A549 (cell line): ENCODE data around the gene APLP2. TPM values are rescaled to one million over a fixed set of nuclear protein-coding genes. Genes with fewer than 3 reads are reported as not detected.

Experiments
- ATAC-seq, 2 experiments: fragments of 200-7000 bp in 1 of 2; fragments of >200 bp in 1 of 2; cut with Nextera tagmentation in 1 of 2; cut with Tn5 transposase in 1 of 2; 3 replicates each; pipeline versions ENCODE4 v1.8.0 to v1.9.1; 2018 to 2020; ENCODE audit warnings: mild to moderate bottlenecking in 1 of 2, moderate library complexity in 1 of 2
- CTCF ChIA-PET: fragments of 300-600 bp; sonication (Branson Sonifier 250); formaldehyde crosslinking; extraction: SDS; loops from one replicate; lab custom pipeline; 2021; ENCODE audit warnings: antibody characterized with exemption, inconsistent platforms; lab: Yijun Ruan, JAX
- POLR2A ChIA-PET: fragments of 350-600 bp; formaldehyde crosslinking; extraction: SDS; loops from one replicate; lab custom pipeline; 2021; ENCODE audit warnings: antibody characterized with exemption, inconsistent platforms; lab: Yijun Ruan, JAX
- DNase-seq, 2 experiments: peaks; one replicate each; pipeline versions ENCODE4 v3.0.0 to v3.0.0-alpha.2; 2011 to 2016; ENCODE audit warnings: low read depth in 1 of 2, low spot score in 1 of 2
- FAIRE-seq: peaks from 2 replicates; lab custom pipeline; 2011; peaks lifted over from hg19 to GRCh38; lab: Jason Lieb, UNC
- H3K27ac ChIP-seq, 2 experiments: fragments of >200 bp; sonication (Bioruptor Twin); formaldehyde crosslinking; 3 replicates each; pipeline ENCODE4 v1.5.1; 2016 to 2017
- H3K4me1 ChIP-seq: fragments of >200 bp; sonication (Bioruptor Twin); formaldehyde crosslinking; 3 replicates; pipeline ENCODE4 v1.6.1; 2016
- H3K4me2 ChIP-seq: fragments of >200 bp; sonication (Bioruptor Twin); formaldehyde crosslinking; 3 replicates; pipeline ENCODE4 v1.6.1; 2016
- H3K4me3 ChIP-seq: fragments of >200 bp; sonication (Bioruptor Twin); formaldehyde crosslinking; 3 replicates; pipeline ENCODE4 v1.5.1; 2016
- H3K9me3 ChIP-seq: fragments of >200 bp; sonication (Bioruptor Twin); formaldehyde crosslinking; 3 replicates; pipeline ENCODE4 v1.6.1; 2016
- BHLHE40 ChIP-seq: IDR thresholded peaks from 2 replicates; pipeline ENCODE4 v1.6.1; 2012; ENCODE audit warnings: low read depth, low read length, inconsistent platforms
- CEBPB ChIP-seq, 2 experiments: fragments of >200 bp in 1 of 2; sonication (Bioruptor Twin) in 1 of 2; formaldehyde crosslinking in 1 of 2; IDR thresholded peaks; 2 replicates each; pipeline ENCODE4 v1.6.1; 2012 to 2016
- CHD2 ChIP-seq: fragments of 150-350 bp; IDR thresholded peaks from 2 replicates; pipeline ENCODE4 v1.6.1; 2014; ENCODE audit warnings: low read length; ENCODE audit not compliant: partially characterized antibody
- CTCF ChIP-seq: fragments of >200 bp; sonication (Bioruptor Twin); formaldehyde crosslinking; IDR thresholded peaks from 3 replicates; pipeline ENCODE4 v1.5.1; 2016
- EHMT2 ChIP-seq: fragments of 200-600 bp; sonication (generic); IDR thresholded peaks from 2 replicates; pipeline ENCODE4 v1.6.1; 2016; ENCODE audit warnings: antibody characterized with exemption, low read depth, mild to moderate bottlenecking, moderate library complexity
- FOXS1 ChIP-seq: fragments of 250-450 bp; sonication (Bioruptor Pico); IDR thresholded peaks from 2 replicates; pipeline ENCODE4 v1.5.0; 2020; ENCODE audit warnings: mild to moderate bottlenecking, moderate library complexity
- GATA3 ChIP-seq: IDR thresholded peaks from 2 replicates; pipeline ENCODE4 v1.6.1; 2012; ENCODE audit warnings: borderline replicate concordance
- HEYL ChIP-seq: fragments of 250-450 bp; sonication (Bioruptor Pico); IDR thresholded peaks from 2 replicates; pipeline ENCODE4 v1.8.0; 2021; ENCODE audit warnings: mild to moderate bottlenecking, moderate library complexity
- KDM1A ChIP-seq: fragments of 200-600 bp; sonication (generic); IDR thresholded peaks from 2 replicates; pipeline ENCODE4 v1.6.1; 2016; ENCODE audit warnings: low read depth, mild to moderate bottlenecking
- NPAS2 ChIP-seq: fragments of 250-450 bp; sonication (Bioruptor Pico); IDR thresholded peaks from 2 replicates; pipeline ENCODE4 v1.8.0; 2022; ENCODE audit warnings: mild to moderate bottlenecking, moderate library complexity, borderline replicate concordance
- PHF8 ChIP-seq: fragments of 200-600 bp; sonication (generic); IDR thresholded peaks from 2 replicates; pipeline ENCODE4 v1.6.1; 2016; ENCODE audit warnings: low read depth, mild to moderate bottlenecking, antibody characterized with exemption, moderate library complexity, borderline replicate concordance
- RCOR1 ChIP-seq: fragments of 150-350 bp; IDR thresholded peaks from 2 replicates; pipeline ENCODE4 v1.6.1; 2014; ENCODE audit warnings: antibody characterized with exemption, low read length, low read depth
- TP53 ChIP-seq: fragments of 250-450 bp; sonication (Bioruptor Pico); IDR thresholded peaks from 2 replicates; pipeline ENCODE4 v1.5.0; 2021; ENCODE audit warnings: mild to moderate bottlenecking, moderate library complexity
- ZFP36 ChIP-seq: fragments of 450-650 bp; IDR thresholded peaks from 2 replicates; pipeline ENCODE4 v1.6.1; 2014; ENCODE audit warnings: borderline replicate concordance; ENCODE audit not compliant: partially characterized antibody
- ZSCAN20 ChIP-seq: fragments of 250-450 bp; sonication (Bioruptor Pico); IDR thresholded peaks from 2 replicates; pipeline ENCODE4 v1.8.0; 2022; ENCODE audit warnings: mild to moderate bottlenecking, moderate library complexity
- WGBS: methylation state at CpG from one replicate; pipeline ENCODE4 v1.1.6; 2017; ENCODE audit errors: missing lambda C conversion rate; 5-methylcytosine and 5-hydroxymethylcytosine counted together
- polyA plus RNA-seq, 4 experiments: library from polyadenylated mRNA; depleted of rRNA in 3 of 4; stranded (reverse); fragments of >200 nt; fragmentation: RNase III in 1 of 4; extraction: RNeasy Plus Mini Kit Qiagen cat#74134 plus additional on column Dnase treatment in 1 of 4; gene quantifications; 2 replicates in 3 of 4; 3 replicates in 1 of 4; pipeline ENCODE4 v1.2.3, GENCODE V29; 2011 to 2017
- TF ChIP-seq, protein P1 (sequence below): fragments of 250-450 bp; sonication (Bioruptor Pico); IDR thresholded peaks from 2 replicates; pipeline ENCODE4 v1.5.0; 2020; ENCODE audit warnings: low read depth, mild to moderate bottlenecking, moderate library complexity
- TF ChIP-seq, protein P2 (sequence below): fragments of 200-600 bp; sonication (generic); IDR thresholded peaks from 2 replicates; pipeline ENCODE4 v1.6.1; 2016; ENCODE audit warnings: antibody characterized with exemption, mild to moderate bottlenecking, moderate library complexity

Gene APLP2
- polyA plus RNA-seq, 2 of the 4 experiments (the other 2 are of a cell fraction), result 166 to 203 TPM

- DNase-seq, result no peak
- FAIRE-seq, result no peak
Observed at GRCh38 chr11:130024361-130024760, 45.3 kb upstream of the APLP2 start.

GRCh38 chr11:130025371-130025770 is 44.3 kb upstream of the APLP2 start:
- WGBS, result 95% methylated on average over 1 of the region's 1 CpG
- H3K27ac ChIP-seq, result no peak overlapping the region
- H3K4me2 ChIP-seq, result no peak overlapping the region
- ATAC-seq (no peak), FAIRE-seq (no peak), DNase-seq (no peak)
- POLR2A ChIA-PET, result no interaction called here
- no peaks in the 10 kb centered on the region for H3K9me3 ChIP-seq
- CTCF ChIA-PET, result no interaction called here
- H3K4me3 ChIP-seq, result no peak overlapping the region
- no peak for TF ChIP-seq CTCF
- peaks cover 14% of the 10 kb centered on the region; the same call in 2 of the 3 replicates for H3K4me1 ChIP-seq

More at GRCh38 chr11:130024361-130024760, 45.3 kb upstream of the APLP2 start:
- Histone ChIP-seq H3K4me2 (no peak overlapping the region), H3K9me3 (no peaks in the 10 kb centered on the region), H3K4me3 (no peak overlapping the region), H3K4me1 (peaks cover 11% of the 10 kb centered on the region; the same call in 2 of the 3 replicates), H3K27ac (no peak overlapping the region)
- CTCF ChIA-PET, result no interaction called here
- no peak for ATAC-seq
- WGBS, result 87% methylated on average over 1 of the region's 1 CpG
- POLR2A ChIA-PET, result no interaction called here
- TF ChIP-seq, protein P1, sequence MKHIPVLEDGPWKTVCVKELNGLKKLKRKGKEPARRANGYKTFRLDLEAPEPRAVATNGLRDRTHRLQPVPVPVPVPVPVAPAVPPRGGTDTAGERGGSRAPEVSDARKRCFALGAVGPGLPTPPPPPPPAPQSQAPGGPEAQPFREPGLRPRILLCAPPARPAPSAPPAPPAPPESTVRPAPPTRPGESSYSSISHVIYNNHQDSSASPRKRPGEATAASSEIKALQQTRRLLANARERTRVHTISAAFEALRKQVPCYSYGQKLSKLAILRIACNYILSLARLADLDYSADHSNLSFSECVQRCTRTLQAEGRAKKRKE (CRISPR knock-in tag), result no peak
- no peak for TF ChIP-seq PHF8
- no peak for TF ChIP-seq RCOR1
- no peak for TF ChIP-seq HEYL (CRISPR knock-in tag)
- no peak for TF ChIP-seq TP53 (CRISPR knock-in tag)
- no peak for TF ChIP-seq ZSCAN20 (CRISPR knock-in tag)
- TF ChIP-seq KDM1A, result no peak
- TF ChIP-seq BHLHE40, result no peak
- TF ChIP-seq FOXS1, result no peak
- no peak for TF ChIP-seq ZFP36
- TF ChIP-seq CHD2, result no peak
- no peak for TF ChIP-seq GATA3
- no peak for TF ChIP-seq EHMT2
- TF ChIP-seq, protein P2, sequence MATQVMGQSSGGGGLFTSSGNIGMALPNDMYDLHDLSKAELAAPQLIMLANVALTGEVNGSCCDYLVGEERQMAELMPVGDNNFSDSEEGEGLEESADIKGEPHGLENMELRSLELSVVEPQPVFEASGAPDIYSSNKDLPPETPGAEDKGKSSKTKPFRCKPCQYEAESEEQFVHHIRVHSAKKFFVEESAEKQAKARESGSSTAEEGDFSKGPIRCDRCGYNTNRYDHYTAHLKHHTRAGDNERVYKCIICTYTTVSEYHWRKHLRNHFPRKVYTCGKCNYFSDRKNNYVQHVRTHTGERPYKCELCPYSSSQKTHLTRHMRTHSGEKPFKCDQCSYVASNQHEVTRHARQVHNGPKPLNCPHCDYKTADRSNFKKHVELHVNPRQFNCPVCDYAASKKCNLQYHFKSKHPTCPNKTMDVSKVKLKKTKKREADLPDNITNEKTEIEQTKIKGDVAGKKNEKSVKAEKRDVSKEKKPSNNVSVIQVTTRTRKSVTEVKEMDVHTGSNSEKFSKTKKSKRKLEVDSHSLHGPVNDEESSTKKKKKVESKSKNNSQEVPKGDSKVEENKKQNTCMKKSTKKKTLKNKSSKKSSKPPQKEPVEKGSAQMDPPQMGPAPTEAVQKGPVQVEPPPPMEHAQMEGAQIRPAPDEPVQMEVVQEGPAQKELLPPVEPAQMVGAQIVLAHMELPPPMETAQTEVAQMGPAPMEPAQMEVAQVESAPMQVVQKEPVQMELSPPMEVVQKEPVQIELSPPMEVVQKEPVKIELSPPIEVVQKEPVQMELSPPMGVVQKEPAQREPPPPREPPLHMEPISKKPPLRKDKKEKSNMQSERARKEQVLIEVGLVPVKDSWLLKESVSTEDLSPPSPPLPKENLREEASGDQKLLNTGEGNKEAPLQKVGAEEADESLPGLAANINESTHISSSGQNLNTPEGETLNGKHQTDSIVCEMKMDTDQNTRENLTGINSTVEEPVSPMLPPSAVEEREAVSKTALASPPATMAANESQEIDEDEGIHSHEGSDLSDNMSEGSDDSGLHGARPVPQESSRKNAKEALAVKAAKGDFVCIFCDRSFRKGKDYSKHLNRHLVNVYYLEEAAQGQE, result no peak

DNA sequence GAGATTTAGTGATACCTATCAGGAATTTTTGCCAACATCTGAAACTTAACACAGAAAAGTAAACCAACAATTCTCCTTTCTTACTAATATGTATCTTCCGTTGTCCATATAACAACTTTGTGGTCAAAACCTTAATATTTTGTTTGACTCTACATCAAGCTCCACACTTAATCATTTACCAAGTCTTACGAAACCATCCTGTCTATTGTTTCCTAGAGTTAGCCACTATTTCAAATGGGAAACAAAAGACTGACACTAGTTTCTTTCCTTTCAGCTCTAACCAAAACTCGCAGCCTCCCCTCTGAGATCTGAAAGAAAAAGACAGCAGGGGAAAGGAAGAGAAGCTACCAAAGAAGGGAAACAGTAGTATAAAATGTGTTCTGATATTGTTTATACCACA is 40.6 kb upstream of the APLP2 start:
- ATAC-seq (no peak), FAIRE-seq (no peak)
- CTCF ChIA-PET, result interaction anchor here (1.4 kb wide), 1 partner anchor 25 kb away, joined by 3 read pairs; no protein-coding TSS in a partner anchor
- Histone ChIP-seq H3K4me3 (no peak overlapping the region), H3K4me1 (peaks cover 10% of the 10 kb centered on the region; the same call in 1 of the 3 replicates), H3K4me2 (peak overlapping the region; percentile 33), H3K9me3 (no peaks in the 10 kb centered on the region)
- 28% methylated on average over 3 of the region's 3 CpGs for WGBS
- no peak for TF ChIP-seq NPAS2 (CRISPR knock-in tag)
- peak in 1 of 2 experiments; percentile 37; a peak in 1 of 4 replicates for TF ChIP-seq CEBPB (IDR thresholded peaks at IDR 0.05)
- TF ChIP-seq, all 56 proteins: peak for 1
- no peak for DNase-seq
- H3K27ac ChIP-seq, result peak overlapping the region; percentile 23 to 55; a peak in 2 of 6 replicates
- POLR2A ChIA-PET, result interaction anchor here (0.7 to 1.1 kb wide), 2 partner anchors 20 to 27 kb away, joined by 3 to 4 read pairs; partner anchors contain the start of gene PRDM10
